Skeletal muscle tissue (tissue), 4 donors: ENCODE measurements around the gene CASP4. TPM values are rescaled to one million over a fixed set of nuclear protein-coding genes. Genes with fewer than 3 reads are reported as not detected.
A peak's percentile ranks its signal among the peaks of the same experiment; 100 is the strongest.

Experiments
- H3K27ac ChIP-seq: one replicate; pipeline ENCODE4 v1.7.0; 2013; ENCODE audit warnings: mild to moderate bottlenecking, low read depth, low read length, inconsistent platforms
- H3K27me3 ChIP-seq, 3 donors: one replicate each; pipeline ENCODE4 v1.7.0; 2013; ENCODE audit warnings: low read length in 3 of 3; ENCODE audit not compliant: control insufficient read depth in 3 of 3, insufficient read depth in 3 of 3
- H3K36me3 ChIP-seq, 3 donors: one replicate each; pipeline ENCODE4 v1.7.0; 2013; ENCODE audit warnings: low read length in 3 of 3; ENCODE audit not compliant: control insufficient read depth in 3 of 3, insufficient read depth in 3 of 3
- H3K4me1 ChIP-seq, 3 donors: one replicate each; pipeline ENCODE4 v1.7.0; 2013; ENCODE audit warnings: low read length in 3 of 3, mild to moderate bottlenecking in 3 of 3; ENCODE audit not compliant: control insufficient read depth in 3 of 3, insufficient read depth in 3 of 3
- H3K4me3 ChIP-seq, 3 donors: one replicate each; pipeline ENCODE4 v1.7.0; 2013; ENCODE audit warnings: low read length in 3 of 3
- H3K9ac ChIP-seq, 3 donors: one replicate each; pipeline ENCODE4 v1.7.0; 2013; ENCODE audit warnings: low read length in 3 of 3, mild to moderate bottlenecking in 3 of 3, moderate library complexity in 2 of 3, low read depth in 1 of 3
- H3K9me3 ChIP-seq, 3 donors: one replicate each; pipeline ENCODE4 v1.7.0; 2013; ENCODE audit warnings: low read length in 3 of 3; ENCODE audit not compliant: control insufficient read depth in 3 of 3
- total RNA-seq: library from RNA; depleted of rRNA; stranded (reverse); fragments of >200 nt; gene quantifications from one replicate; pipeline ENCODE4 v1.2.3, GENCODE V29; 2014
- donor health status: Osteomylitis.

The CASP4 gene
- total RNA-seq, 1 donor from 2014 or later = 38.1 TPM

GRCh38 chr11:104899226-104899625 lies 69.1 kb downstream of the CASP4 start:
- peaks cover 0 to 11% (median 0%) of the 10 kb centered on the region in 3 donors for H3K4me1 ChIP-seq
- no peaks in the 10 kb centered on the region for H3K9me3 ChIP-seq
- no peaks in the 10 kb centered on the region for H3K36me3 ChIP-seq
- H3K4me3 ChIP-seq = no peak overlapping the region
- H3K27ac ChIP-seq = peak overlapping the region; percentile 52
- no peak overlapping the region for H3K9ac ChIP-seq
- H3K27me3 ChIP-seq = no peaks in the 10 kb centered on the region

GRCh38 chr11:104898685-104899013 lies 69.7 kb downstream of the CASP4 start:
- peak overlapping the region; percentile 52 for H3K27ac ChIP-seq
- peaks cover 0 to 11% (median 0%) of the 10 kb centered on the region in 3 donors for H3K4me1 ChIP-seq
- H3K9ac ChIP-seq = peak overlapping the region in 1 of 3 donors; percentile 43
- H3K9me3 ChIP-seq = no peaks in the 10 kb centered on the region
- H3K36me3 ChIP-seq = no peaks in the 10 kb centered on the region
- H3K27me3 ChIP-seq = no peaks in the 10 kb centered on the region
- peak overlapping the region in 2 of 3 donors; percentile 42 to 66 for H3K4me3 ChIP-seq

GRCh38 chr11:104897891-104898684 lies 70.3 kb downstream of the CASP4 start, which contains the start of gene CASP12:
TSS of gene CASP12 (minus strand) at chr11:104898460.
- Histone ChIP-seq H3K9ac (peak within 1 kb of the TSS; percentile 13 to 43 (median 17)), H3K36me3 (no peaks in the 10 kb centered on the region), H3K4me3 (peak within 1 kb of the TSS; percentile 35 to 66 (median 42)), H3K9me3 (no peaks in the 10 kb centered on the region), H3K4me1 (peaks cover 0 to 11% (median 0%) of the 10 kb centered on the region in 3 donors), H3K27me3 (no peaks in the 10 kb centered on the region), H3K27ac (peak within 1 kb of the TSS; percentile 52)

- Histone ChIP-seq H3K36me3 (no peaks in the 10 kb centered on the region), H3K4me3 (no peak overlapping the region), H3K27ac (no peak overlapping the region), H3K4me1 (peaks cover 0 to 11% (median 0%) of the 10 kb centered on the region in 3 donors), H3K27me3 (no peaks in the 10 kb centered on the region), H3K9me3 (no peaks in the 10 kb centered on the region), H3K9ac (no peak overlapping the region)
Measured at GRCh38 chr11:104895634-104896033, 72.7 kb downstream of the CASP4 start.

- Histone ChIP-seq H3K9me3 (no peaks in the 10 kb centered on the region), H3K27me3 (no peaks in the 10 kb centered on the region), H3K4me1 (peaks cover 0 to 11% (median 0%) of the 10 kb centered on the region in 3 donors), H3K9ac (no peak overlapping the region), H3K4me3 (no peak overlapping the region), H3K27ac (no peak overlapping the region), H3K36me3 (no peaks in the 10 kb centered on the region)
Measured at GRCh38 chr11:104893876-104894275, 74.5 kb downstream of the CASP4 start.

Other genes with a start within 250 kb of the CASP4 start
- gene CASP12, start 70.1 kb downstream of the CASP4 start, total RNA-seq = 0.52 TPM
- gene CASP5, start 54.6 kb upstream of the CASP4 start, total RNA-seq = 0.52 TPM
- 11.5 TPM for gene CASP1, start 66.6 kb upstream of the CASP4 start, total RNA-seq
- 4.2 TPM for gene CARD16, start 76.8 kb upstream of the CASP4 start, total RNA-seq
- gene CARD18, start 171.2 kb upstream of the CASP4 start, total RNA-seq = not detected